Mesendoderm (in vitro differentiated cells): ENCODE data around the gene SH3BP1. TPM values are rescaled to one million over a fixed set of nuclear protein-coding genes. Genes with fewer than 3 reads are reported as not detected.
"Not testable (repeated sequence)": the region's sequence is repeated elsewhere in the genome, so short reads cannot be mapped to it uniquely, and the experiment has no call there.

Source experiments
- DNase-seq: peaks from one replicate; pipeline ENCODE4 v3.0.0; 2013
- H2AK5ac ChIP-seq: 2 replicates; pipeline ENCODE4 v1.6.1; 2013; ENCODE audit warnings: low read length, inconsistent platforms
- H2BK120ac ChIP-seq: 2 replicates; pipeline ENCODE4 v1.6.1; 2013; ENCODE audit warnings: low read depth, mild to moderate bottlenecking, low read length, moderate library complexity, mixed read lengths
- H2BK15ac ChIP-seq: replicated peaks from 2 replicates; pipeline ENCODE4 v1.6.1; 2013; ENCODE audit warnings: low read depth, mild to moderate bottlenecking, moderate library complexity
- H2BK5ac ChIP-seq: 2 replicates; pipeline ENCODE4 v1.6.1; 2013; ENCODE audit warnings: low read length, inconsistent platforms
- H3K18ac ChIP-seq: 2 replicates; pipeline ENCODE4 v1.6.1; 2013; ENCODE audit warnings: mild to moderate bottlenecking, low read length, mixed read lengths
- H3K23ac ChIP-seq: one replicate; pipeline ENCODE4 v1.6.1; 2013; ENCODE audit warnings: low read length
- H3K27ac ChIP-seq: 2 replicates; pipeline ENCODE4 v1.5.1; 2013; ENCODE audit warnings: low read depth, mild to moderate bottlenecking, inconsistent platforms, low read length, moderate library complexity
- H3K27me3 ChIP-seq: 2 replicates; pipeline ENCODE4 v1.6.1; 2013; ENCODE audit warnings: low read length, control low read depth, mild to moderate bottlenecking, inconsistent platforms; ENCODE audit not compliant: insufficient read depth, poor library complexity
- H3K36me3 ChIP-seq: 2 replicates; pipeline ENCODE4 v1.6.1; 2013; ENCODE audit warnings: low read length, inconsistent platforms; ENCODE audit not compliant: control insufficient read depth, insufficient read depth
- H3K4ac ChIP-seq: one replicate; pipeline ENCODE4 v1.6.1; 2013; ENCODE audit warnings: low read depth, mild to moderate bottlenecking, low read length, moderate library complexity
- H3K4me1 ChIP-seq: 2 replicates; pipeline ENCODE4 v1.6.1; 2013; ENCODE audit warnings: low read depth, low read length, inconsistent platforms; ENCODE audit not compliant: control insufficient read depth
- H3K4me2 ChIP-seq: 2 replicates; pipeline ENCODE4 v1.6.1; 2013; ENCODE audit warnings: low read length
- H3K4me3 ChIP-seq: 2 replicates; pipeline ENCODE4 v1.5.1; 2013; ENCODE audit warnings: mild to moderate bottlenecking, low read length
- H3K56ac ChIP-seq: one replicate; pipeline ENCODE4 v1.6.1; 2013; ENCODE audit warnings: low read length
- H3K79me1 ChIP-seq: 2 replicates; pipeline ENCODE4 v1.6.1; 2013; ENCODE audit warnings: low read length, inconsistent platforms
- H3K79me2 ChIP-seq: 2 replicates; pipeline ENCODE4 v1.6.1; 2013; ENCODE audit warnings: mild to moderate bottlenecking, low read length; ENCODE audit not compliant: control insufficient read depth, insufficient read depth
- H3K9ac ChIP-seq: 2 replicates; pipeline ENCODE4 v1.6.1; 2013; ENCODE audit warnings: low read length, inconsistent platforms
- H4K5ac ChIP-seq: one replicate; pipeline ENCODE4 v1.6.1; 2013; ENCODE audit warnings: low read length
- H4K8ac ChIP-seq: one replicate; pipeline ENCODE4 v1.6.1; 2013; ENCODE audit warnings: low read depth, mild to moderate bottlenecking, control low read depth, low read length, moderate library complexity
- WGBS: extraction: QIAGEN DNeasy Blood & Tissue Kit; methylation state at CpG from one replicate; pipeline ENCODE4 v1.1.7; 2013; ENCODE audit warnings: low lambda C conversion rate, missing lambda C conversion rate; ENCODE audit not compliant: insufficient coverage; ENCODE audit errors: extremely low coverage; 5-methylcytosine and 5-hydroxymethylcytosine counted together
- polyA plus RNA-seq, 2 experiments: library from polyadenylated mRNA; stranded (reverse); fragments of 200-250 nt; gene quantifications; one replicate each; pipeline ENCODE4 v1.2.3, GENCODE V29; 2013

Gene SH3BP1
- polyA plus RNA-seq (2013, experiment 1 of 2): 19.3 TPM
- polyA plus RNA-seq (2013, experiment 2 of 2): 19.6 TPM

GRCh38 chr22:37639070-37639760, at the start of gene SH3BP1:
Gene SH3BP1 (plus strand): TSS chr22:37639669. CDS start chr22:37639788, 119 bp downstream.
- H4K8ac ChIP-seq: peak within 1 kb of the TSS; percentile 59
- WGBS: no CpG with 5 or more reads among the region's 57 CpGs
- no peaks in the 10 kb centered on the region for H3K79me2 ChIP-seq
- H3K27ac ChIP-seq: peak within 1 kb of the TSS; percentile 7
- peak within 1 kb of the TSS; percentile 87 for H3K56ac ChIP-seq
- peak within 1 kb of the TSS; percentile 15 for H2BK120ac ChIP-seq
- peak within 1 kb of the TSS; percentile 17 for H3K4ac ChIP-seq
- H3K79me1 ChIP-seq: no peaks in the 10 kb centered on the region
- no peak within 1 kb of the TSS for H2BK15ac ChIP-seq
- peak within 1 kb of the TSS; percentile 66 for H3K23ac ChIP-seq
- H3K4me3 ChIP-seq: peak within 1 kb of the TSS; percentile 43
- H3K36me3 ChIP-seq: peaks cover 2% of the 10 kb centered on the region
- peak within 1 kb of the TSS; percentile 71 for H3K9ac ChIP-seq
- H2AK5ac ChIP-seq: no peak within 1 kb of the TSS
- H2BK5ac ChIP-seq: no peak within 1 kb of the TSS
- H3K18ac ChIP-seq: peak within 1 kb of the TSS; percentile 96
- H3K4me1 ChIP-seq: peaks cover 6% of the 10 kb centered on the region
- H3K4me2 ChIP-seq: peak within 1 kb of the TSS; percentile 64
- H3K27me3 ChIP-seq: no peaks in the 10 kb centered on the region
- H4K5ac ChIP-seq: no peak within 1 kb of the TSS
- DNase-seq: peak; percentile 87

GRCh38 chr22:37591081-37591480, 48.4 kb upstream of the SH3BP1 start:
- not testable (repeated sequence) for H3K4me1 ChIP-seq, H3K27ac ChIP-seq, H3K18ac ChIP-seq, H3K23ac ChIP-seq, H3K56ac ChIP-seq, H4K5ac ChIP-seq, H2BK15ac ChIP-seq, H3K4me3 ChIP-seq, H3K4me2 ChIP-seq, H3K79me2 ChIP-seq, H4K8ac ChIP-seq, H2BK120ac ChIP-seq, H3K36me3 ChIP-seq, H2AK5ac ChIP-seq, H3K4ac ChIP-seq, H3K9ac ChIP-seq, DNase-seq, H2BK5ac ChIP-seq, H3K79me1 ChIP-seq, H3K27me3 ChIP-seq
- WGBS: no CpG with 5 or more reads among the region's 6 CpGs

GRCh38 chr22:37591823-37592404, 47.6 kb upstream of the SH3BP1 start:
- Histone ChIP-seq H3K27me3 (no peaks in the 10 kb centered on the region), H3K27ac (no peak overlapping the region), H3K4me2 (no peak overlapping the region), H2BK5ac (no peak overlapping the region), H3K36me3 (no peaks in the 10 kb centered on the region), H2BK120ac (no peak overlapping the region), H3K79me1 (no peaks in the 10 kb centered on the region), H3K4me1 (peaks cover 6% of the 10 kb centered on the region), H2BK15ac (no peak overlapping the region), H4K8ac (no peak overlapping the region), H3K56ac (no peak overlapping the region), H2AK5ac (no peak overlapping the region), H3K79me2 (no peaks in the 10 kb centered on the region), H4K5ac (no peak overlapping the region), H3K4ac (no peak overlapping the region), H3K4me3 (no peak overlapping the region), H3K9ac (no peak overlapping the region), H3K23ac (no peak overlapping the region), H3K18ac (no peak overlapping the region)
- WGBS: no CpG with 5 or more reads among the region's 12 CpGs
- DNase-seq: no peak

- H3K79me1 ChIP-seq: no peaks in the 10 kb centered on the region
- H3K23ac ChIP-seq: no peak overlapping the region
- H3K27ac ChIP-seq: no peak overlapping the region
- no peak overlapping the region for H3K4me3 ChIP-seq
- H3K4me1 ChIP-seq: peaks cover 4% of the 10 kb centered on the region
- H4K8ac ChIP-seq: no peak overlapping the region
- no peak for DNase-seq
- no peaks in the 10 kb centered on the region for H3K36me3 ChIP-seq
- H3K4me2 ChIP-seq: no peak overlapping the region
- WGBS: no CpG with 5 or more reads among the region's 5 CpGs
- H2BK15ac ChIP-seq: no peak overlapping the region
- no peak overlapping the region for H3K9ac ChIP-seq
- no peaks in the 10 kb centered on the region for H3K27me3 ChIP-seq
- no peak overlapping the region for H3K56ac ChIP-seq
- no peak overlapping the region for H3K4ac ChIP-seq
- no peaks in the 10 kb centered on the region for H3K79me2 ChIP-seq
- H4K5ac ChIP-seq: no peak overlapping the region
- H3K18ac ChIP-seq: no peak overlapping the region
- H2BK120ac ChIP-seq: no peak overlapping the region
- H2BK5ac ChIP-seq: no peak overlapping the region
- no peak overlapping the region for H2AK5ac ChIP-seq
Observed at GRCh38 chr22:37594237-37594636, 45.2 kb upstream of the SH3BP1 start.

- Histone ChIP-seq H3K4me2 (no peak overlapping the region), H3K79me2 (no peaks in the 10 kb centered on the region), H3K9ac (no peak overlapping the region), H3K79me1 (no peaks in the 10 kb centered on the region), H3K36me3 (no peaks in the 10 kb centered on the region), H4K8ac (no peak overlapping the region), H3K4me3 (no peak overlapping the region), H3K27me3 (no peaks in the 10 kb centered on the region), H2BK120ac (no peak overlapping the region), H4K5ac (no peak overlapping the region), H2BK15ac (no peak overlapping the region), H3K4me1 (peaks cover 3% of the 10 kb centered on the region), H3K27ac (no peak overlapping the region), H3K56ac (no peak overlapping the region), H3K23ac (no peak overlapping the region), H3K18ac (no peak overlapping the region), H2AK5ac (no peak overlapping the region), H2BK5ac (no peak overlapping the region), H3K4ac (no peak overlapping the region)
- WGBS: no CpG with 5 or more reads among the region's 4 CpGs
- no peak for DNase-seq
Observed at GRCh38 chr22:37599153-37599552, 40.3 kb upstream of the SH3BP1 start.
